CD14-positive monocyte (primary cell): ENCODE results near the gene OR1A1. TPM values are rescaled to one million over a fixed set of nuclear protein-coding genes. Genes with fewer than 3 reads are reported as not detected.
"Not testable (repeated sequence)": the region's sequence is repeated elsewhere in the genome, so short reads cannot be mapped to it uniquely, and the experiment has no call there.

Experiments used
- DNase-seq, 3 donors: peaks; one replicate each; pipeline ENCODE4 v3.0.0-alpha.2; 2011 to 2022
- H2AFZ ChIP-seq: 2 replicates; pipeline ENCODE4 v1.6.0; 2012; ENCODE audit warnings: mild to moderate bottlenecking, low read depth, low read length, inconsistent platforms; ENCODE audit not compliant: insufficient read depth, poor library complexity, severe bottlenecking
- H3K27ac ChIP-seq, 2 donors: 1 replicate in 1 of 2; 2 replicates in 1 of 2; pipeline ENCODE4 v1.5.1; 2012 to 2013; ENCODE audit warnings: low read length in 2 of 2, control low read depth in 1 of 2, inconsistent platforms in 1 of 2, low read depth in 1 of 2, mild to moderate bottlenecking in 1 of 2
- H3K27me3 ChIP-seq, 2 donors: one replicate each; pipeline versions ENCODE4 v1.6.0 to v1.6.1; 2011 to 2013; ENCODE audit warnings: low read length in 2 of 2; ENCODE audit not compliant: control insufficient read depth in 2 of 2, insufficient read depth in 2 of 2
- H3K36me3 ChIP-seq, 2 donors: replicated peaks in 1 of 2; 1 replicate in 1 of 2; 2 replicates in 1 of 2; pipeline versions ENCODE4 v1.5.1 to v1.6.1; 2012 to 2013; ENCODE audit warnings: low read length in 2 of 2, control low read depth in 1 of 2, inconsistent platforms in 1 of 2, mild to moderate bottlenecking in 1 of 2; ENCODE audit not compliant: insufficient read depth in 2 of 2, control insufficient read depth in 1 of 2
- H3K4me1 ChIP-seq, 2 donors: 1 replicate in 1 of 2; 2 replicates in 1 of 2; pipeline versions ENCODE4 v1.5.1 to v1.6.1; 2012 to 2013; ENCODE audit warnings: low read length in 2 of 2, control low read depth in 1 of 2, inconsistent platforms in 1 of 2, mild to moderate bottlenecking in 1 of 2, moderate library complexity in 1 of 2; ENCODE audit not compliant: insufficient read depth in 2 of 2, control insufficient read depth in 1 of 2
- H3K4me2 ChIP-seq: replicated peaks from 2 replicates; pipeline ENCODE3; 2012; ENCODE audit warnings: low read length, moderate library complexity, mild to moderate bottlenecking; ENCODE audit not compliant: poor library complexity, severe bottlenecking; ENCODE audit errors: extremely low read depth
- H3K4me3 ChIP-seq, 3 experiments: fragments of 200-600 bp in 1 of 3; sonication (generic) in 1 of 3; replicated peaks in 1 of 3; 1 replicate in 2 of 3; 2 replicates in 1 of 3; pipeline ENCODE4 v1.5.1; 2011 to 2013; ENCODE audit warnings: low read length in 3 of 3, mild to moderate bottlenecking in 3 of 3, control low read depth in 2 of 3, low read depth in 2 of 3, inconsistent platforms in 1 of 3, moderate library complexity in 1 of 3
- H3K79me2 ChIP-seq: 2 replicates; pipeline ENCODE4 v1.6.0; 2012; ENCODE audit warnings: mild to moderate bottlenecking, control low read depth, inconsistent platforms, low read length, moderate library complexity; ENCODE audit not compliant: insufficient read depth
- H3K9ac ChIP-seq: 2 replicates; pipeline ENCODE4 v1.6.0; 2017; ENCODE audit warnings: low read length, mild to moderate bottlenecking; ENCODE audit not compliant: insufficient read depth, poor library complexity, severe bottlenecking
- H3K9me3 ChIP-seq, 2 donors: replicated peaks in 1 of 2; 1 replicate in 1 of 2; 2 replicates in 1 of 2; pipeline versions ENCODE4 v1.5.1 to v1.6.1; 2012 to 2013; ENCODE audit warnings: low read length in 2 of 2, control low read depth in 1 of 2; ENCODE audit not compliant: control insufficient read depth in 1 of 2, insufficient read depth in 1 of 2
- H4K20me1 ChIP-seq: 2 replicates; pipeline ENCODE4 v1.6.0; 2012; ENCODE audit warnings: mild to moderate bottlenecking, low read length, control low read depth, moderate library complexity; ENCODE audit not compliant: insufficient read depth
- H3K27ac Mint-ChIP-seq, 7 donors: one replicate each; pipeline ENCODE4 v1.8.0; 2020; ENCODE audit warnings: mild to moderate bottlenecking in 7 of 7, mixed read lengths in 7 of 7, moderate library complexity in 6 of 7, inconsistent platforms in 2 of 7
- H3K27me3 Mint-ChIP-seq, 3 donors: one replicate each; pipeline ENCODE4 v1.8.0; 2021 to 2022; ENCODE audit warnings: low read depth in 3 of 3, mild to moderate bottlenecking in 3 of 3, mixed read lengths in 3 of 3, moderate library complexity in 3 of 3, inconsistent platforms in 1 of 3
- H3K36me3 Mint-ChIP-seq, 2 donors: one replicate each; pipeline ENCODE4 v1.8.0; 2020; ENCODE audit warnings: mixed read lengths in 2 of 2, inconsistent platforms in 1 of 2, mild to moderate bottlenecking in 1 of 2
- H3K4me1 Mint-ChIP-seq: one replicate; pipeline ENCODE4 v1.8.0; 2020; ENCODE audit warnings: mild to moderate bottlenecking, mixed read lengths
- H3K4me3 Mint-ChIP-seq, 2 donors: one replicate each; pipeline ENCODE4 v1.8.0; 2020; ENCODE audit warnings: mild to moderate bottlenecking in 2 of 2, mixed read lengths in 2 of 2, moderate library complexity in 1 of 2
- H3K9me3 Mint-ChIP-seq, 7 donors: one replicate each; pipeline ENCODE4 v1.8.0; 2020 to 2022; ENCODE audit warnings: mixed read lengths in 7 of 7, mild to moderate bottlenecking in 6 of 7, moderate library complexity in 6 of 7, inconsistent platforms in 2 of 7
- CTCF ChIP-seq: fragments of 200-600 bp; IDR thresholded peaks from one replicate; pipeline ENCODE4 v1.8.0; 2022; ENCODE audit warnings: antibody characterized with exemption, mild to moderate bottlenecking
- WGBS: methylation state at CpG from one replicate; pipeline ENCODE4 v1.1.5; 2013; ENCODE audit warnings: missing lambda C conversion rate; ENCODE audit not compliant: insufficient coverage; 5-methylcytosine and 5-hydroxymethylcytosine counted together
- intact Hi-C, 2 donors: fragments of 100-400 bp; cut with micrococcal nuclease; formaldehyde crosslinking; loops; one replicate each; pipeline versions ENCODE4 v1.15.0 to v1.15.1; 2023
- polyA plus RNA-seq, 3 donors: library from polyadenylated mRNA; depleted of rRNA in 1 of 3; unstranded in 2 of 3; stranded (reverse) in 1 of 3; fragments of 300-500 nt in 2 of 3; fragments of >200 nt in 1 of 3; fragmentation: Illumina TruSeq in 2 of 3; gene quantifications; 1 replicate in 2 of 3; 2 replicates in 1 of 3; pipeline ENCODE4 v1.2.3, GENCODE V29; 2012 to 2021

The OR1A1 gene
- polyA plus RNA-seq, 3 donors: not detected

GRCh38 chr17:3249013-3249412 lies 41.5 kb downstream of the OR1A1 start:
- H3K4me3 ChIP-seq, H3K4me1 Mint-ChIP-seq, H3K4me1 ChIP-seq, H2AFZ ChIP-seq, H3K27ac ChIP-seq, H3K79me2 ChIP-seq, H3K27ac Mint-ChIP-seq, H3K4me3 Mint-ChIP-seq, H3K9me3 ChIP-seq, H3K36me3 Mint-ChIP-seq, H3K27me3 Mint-ChIP-seq, H3K36me3 ChIP-seq, H3K4me2 ChIP-seq, intact Hi-C loops, DNase-seq, H4K20me1 ChIP-seq, H3K27me3 ChIP-seq, H3K9me3 Mint-ChIP-seq, H3K9ac ChIP-seq: not testable (repeated sequence)
- no CpG with 5 or more reads among the region's 2 CpGs for WGBS

DNA sequence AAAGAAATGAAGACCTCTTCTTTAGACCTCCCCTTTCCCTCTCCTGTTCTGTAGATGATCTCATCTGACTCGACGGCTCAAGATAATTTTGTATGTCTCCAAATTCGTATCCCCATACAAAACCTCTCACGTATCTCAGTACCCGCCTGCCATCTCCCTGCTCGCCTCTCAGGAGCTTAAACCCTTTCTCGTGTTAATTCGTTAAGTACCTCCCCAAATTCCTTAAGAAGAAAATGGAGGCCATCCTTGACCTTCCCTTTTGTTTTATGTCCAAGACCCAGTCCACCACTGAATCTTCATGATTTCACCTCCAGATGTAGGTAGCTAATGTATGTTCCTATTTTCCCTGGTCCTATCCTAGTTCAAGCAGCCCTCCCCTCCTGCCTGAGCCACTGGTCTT lies 49.1 kb downstream of the OR1A1 start:
- H3K9ac ChIP-seq: no peak overlapping the region
- H2AFZ ChIP-seq: no peak overlapping the region
- Mint-ChIP-seq H3K9me3 (peaks cover 0 to 10% (median 3%) of the 10 kb centered on the region in 7 donors), H3K4me3 (no peak overlapping the region), H3K27ac (no peak overlapping the region), H3K27me3 (peaks cover 0 to 7% (median 4%) of the 10 kb centered on the region in 3 donors), H3K4me1 (no peaks in the 10 kb centered on the region), H3K36me3 (no peaks in the 10 kb centered on the region)
- no peaks in the 10 kb centered on the region for H3K79me2 ChIP-seq
- no peak overlapping the region for H3K4me2 ChIP-seq
- 95% methylated on average over 6 of the region's 8 CpGs for WGBS
- H3K4me1 ChIP-seq: no peaks in the 10 kb centered on the region
- intact Hi-C loops: no loop called here
- no peak overlapping the region for H3K4me3 ChIP-seq
- H3K9me3 ChIP-seq: no peaks in the 10 kb centered on the region
- H4K20me1 ChIP-seq: no peaks in the 10 kb centered on the region
- H3K27ac ChIP-seq: no peak overlapping the region
- H3K27me3 ChIP-seq: no peaks in the 10 kb centered on the region
- no peaks in the 10 kb centered on the region for H3K36me3 ChIP-seq
- DNase-seq: no peak
- no peak for TF ChIP-seq CTCF
